HG02571 (cell line): Measurements from ENCODE around the gene G2E3.
"Not testable (repeated sequence)": the region's sequence is repeated elsewhere in the genome, so short reads cannot be mapped to it uniquely, and the experiment has no call there.

Experiments
- ATAC-seq: cut with Tn5 transposase; IDR thresholded peaks from one replicate; pipeline ENCODE4 v1.9.1; 2021; ENCODE audit warnings: mild to moderate bottlenecking, moderate library complexity; ENCODE audit not compliant: unreplicated experiment

The G2E3 gene

GRCh38 chr14:30558362-30558674, 640 bp upstream of the G2E3 start:
- ATAC-seq, result no peak

GRCh38 chr14:30559638-30560091, 707 bp downstream of the G2E3 start:
- ATAC-seq, result no peak

GRCh38 chr14:30560581-30560980, 1.6 kb downstream of the G2E3 start:
- no peak for ATAC-seq

GRCh38 chr14:30564235-30564867, 5.4 kb downstream of the G2E3 start:
- ATAC-seq, result no peak

GRCh38 chr14:30564868-30565248, 5.9 kb downstream of the G2E3 start:
- no peak for ATAC-seq

GRCh38 chr14:30569216-30569902, 10.4 kb downstream of the G2E3 start:
- no peak for ATAC-seq

GRCh38 chr14:30569903-30570226, 10.9 kb downstream of the G2E3 start:
- no peak for ATAC-seq

GRCh38 chr14:30572237-30572636, 13.3 kb downstream of the G2E3 start:
- no peak for ATAC-seq

GRCh38 chr14:30572771-30573170, 13.8 kb downstream of the G2E3 start:
- no peak for ATAC-seq

GRCh38 chr14:30573226-30573814, 14.4 kb downstream of the G2E3 start:
- no peak for ATAC-seq

GRCh38 chr14:30573966-30574365, 15.0 kb downstream of the G2E3 start:
- no peak for ATAC-seq

GRCh38 chr14:30574777-30575176, 15.8 kb downstream of the G2E3 start:
- not testable (repeated sequence) for ATAC-seq

- not testable (repeated sequence) for ATAC-seq
Measured at GRCh38 chr14:30576333-30576732, 17.4 kb downstream of the G2E3 start.

- ATAC-seq, result no peak
Measured at GRCh38 chr14:30580616-30581282, 21.8 kb downstream of the G2E3 start.

GRCh38 chr14:30581283-30581625, 22.3 kb downstream of the G2E3 start:
- no peak for ATAC-seq

- ATAC-seq, result no peak
Measured at GRCh38 chr14:30582376-30582775, 23.4 kb downstream of the G2E3 start.

GRCh38 chr14:30584058-30584630, 25.2 kb downstream of the G2E3 start:
- no peak for ATAC-seq

- ATAC-seq, result no peak
Measured at GRCh38 chr14:30585204-30585603, 26.2 kb downstream of the G2E3 start.

GRCh38 chr14:30587141-30587540, 28.2 kb downstream of the G2E3 start:
- no peak for ATAC-seq

- ATAC-seq, result no peak
Measured at GRCh38 chr14:30588873-30589272, 29.9 kb downstream of the G2E3 start.

- no peak for ATAC-seq
Measured at GRCh38 chr14:30596935-30597334, 38.0 kb downstream of the G2E3 start.

GRCh38 chr14:30597504-30597903, 38.5 kb downstream of the G2E3 start:
- ATAC-seq, result no peak
